GM20431 (cell line): ENCODE data around the gene RNF144B.
"Not testable (repeated sequence)": the region's sequence is repeated elsewhere in the genome, so short reads cannot be mapped to it uniquely, and the experiment has no call there.

ENCODE experiments used
- in situ Hi-C: fragments of 300-500 bp; cut with MseI, MboI; formaldehyde crosslinking; loops from one replicate; pipeline ENCODE4 v1.15.0; 2020; ENCODE audit warnings: low sequenced_read_pairs; ENCODE audit not compliant: unreplicated experiment

Gene RNF144B

DNA sequence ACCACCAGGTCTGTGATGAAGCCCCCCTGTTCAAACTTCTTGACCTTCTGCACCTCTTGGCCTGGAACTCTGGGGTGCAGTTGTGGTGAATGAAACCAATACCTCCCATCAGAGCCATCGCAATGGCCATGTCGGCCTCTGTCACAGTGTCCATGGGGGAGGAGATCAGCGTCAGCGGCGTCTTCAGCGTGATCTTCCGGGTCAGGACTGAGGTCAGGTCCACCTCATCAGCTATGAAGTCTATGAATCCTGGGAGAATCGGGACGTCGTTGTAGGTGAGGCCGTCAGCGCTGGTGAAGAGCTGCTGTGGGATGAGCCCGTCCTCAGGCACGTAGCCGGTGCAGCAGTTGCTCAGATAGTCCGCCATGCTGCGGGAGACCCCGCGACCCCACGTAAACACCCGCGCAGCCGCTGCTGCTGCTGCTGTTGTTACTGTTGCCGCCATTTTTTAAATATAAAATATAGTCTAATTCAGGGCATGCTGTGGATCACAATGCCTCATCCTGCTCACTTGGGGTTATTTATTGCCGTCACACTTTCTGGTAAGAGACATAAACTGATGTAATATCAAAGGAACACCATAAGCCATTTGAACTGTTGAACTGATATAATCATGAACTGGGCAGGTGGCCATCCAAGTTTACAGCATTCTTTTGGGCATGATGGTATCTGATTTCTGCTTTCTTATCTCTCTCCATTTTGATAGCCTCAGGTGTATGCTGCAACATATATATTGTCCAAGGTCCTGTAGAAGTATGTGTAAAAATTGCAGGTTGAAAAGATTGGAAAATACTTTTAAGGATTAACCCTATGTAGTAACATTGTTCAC, 18.7 kb upstream of the RNF144B start:
- in situ Hi-C loops: no loop called here

GRCh38 chr6:18371010-18371409, 16.1 kb upstream of the RNF144B start:
- in situ Hi-C loops: no loop called here

GRCh38 chr6:18371656-18372055, 15.5 kb upstream of the RNF144B start:
- in situ Hi-C loops: no loop called here

DNA sequence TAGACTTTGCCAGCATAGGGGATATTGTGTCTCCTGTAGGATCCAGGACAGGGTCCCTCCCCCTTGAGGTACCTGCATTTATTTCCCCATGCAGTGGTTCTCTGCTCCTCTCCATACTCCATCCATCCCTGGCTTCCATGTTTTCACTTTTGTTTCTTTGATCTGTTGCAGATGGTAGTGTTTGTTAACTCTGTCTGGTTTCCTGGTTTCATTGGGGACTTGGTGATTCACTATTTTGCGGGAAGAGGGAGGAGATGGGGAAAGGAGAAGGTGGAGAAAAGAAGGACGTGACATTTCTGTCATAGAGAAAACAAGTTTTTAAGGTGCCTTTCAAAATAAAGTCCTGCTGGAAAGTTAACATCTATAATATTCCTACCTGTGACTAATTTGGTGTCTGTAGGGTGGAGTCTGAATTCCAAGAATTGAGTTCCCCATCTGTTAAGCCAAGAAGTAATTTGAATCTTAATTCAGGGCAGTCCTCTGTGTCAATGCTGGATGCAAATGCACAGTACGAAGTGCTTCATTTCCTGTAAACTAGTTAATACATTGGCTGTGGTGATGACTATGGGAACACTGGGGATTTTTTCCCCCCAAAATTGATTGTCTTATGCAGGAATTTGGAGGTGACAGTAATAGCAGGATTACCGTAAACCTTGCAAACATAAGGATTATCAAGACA, 6.9 kb upstream of the RNF144B start:
- in situ Hi-C loops: no loop called here

- in situ Hi-C loops: no loop called here
These were observed 6.3 kb upstream of the RNF144B start for GRCh38 chr6:18380851-18381250.

DNA sequence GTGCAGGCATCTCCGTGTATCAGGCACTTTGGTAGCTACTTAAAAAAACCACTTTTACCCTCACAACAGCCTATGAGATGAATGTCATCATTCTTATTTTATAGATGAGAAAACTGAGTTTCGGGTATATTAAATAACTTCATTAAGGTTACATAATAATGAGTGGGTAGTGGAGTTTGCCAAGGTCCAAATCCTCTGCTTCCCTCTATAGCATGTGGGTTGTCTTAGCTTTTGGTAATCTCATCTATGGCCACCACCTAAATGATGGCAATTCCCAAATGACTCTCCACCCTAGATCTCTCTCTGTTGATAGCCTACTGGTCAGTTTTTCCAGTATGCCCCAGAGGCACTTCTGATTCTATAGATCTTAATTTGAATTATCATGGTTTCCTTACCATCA, 3.7 kb upstream of the RNF144B start:
- in situ Hi-C loops: no loop called here

- in situ Hi-C loops: no loop called here
These were observed 2.5 kb upstream of the RNF144B start for GRCh38 chr6:18384621-18385020.

DNA sequence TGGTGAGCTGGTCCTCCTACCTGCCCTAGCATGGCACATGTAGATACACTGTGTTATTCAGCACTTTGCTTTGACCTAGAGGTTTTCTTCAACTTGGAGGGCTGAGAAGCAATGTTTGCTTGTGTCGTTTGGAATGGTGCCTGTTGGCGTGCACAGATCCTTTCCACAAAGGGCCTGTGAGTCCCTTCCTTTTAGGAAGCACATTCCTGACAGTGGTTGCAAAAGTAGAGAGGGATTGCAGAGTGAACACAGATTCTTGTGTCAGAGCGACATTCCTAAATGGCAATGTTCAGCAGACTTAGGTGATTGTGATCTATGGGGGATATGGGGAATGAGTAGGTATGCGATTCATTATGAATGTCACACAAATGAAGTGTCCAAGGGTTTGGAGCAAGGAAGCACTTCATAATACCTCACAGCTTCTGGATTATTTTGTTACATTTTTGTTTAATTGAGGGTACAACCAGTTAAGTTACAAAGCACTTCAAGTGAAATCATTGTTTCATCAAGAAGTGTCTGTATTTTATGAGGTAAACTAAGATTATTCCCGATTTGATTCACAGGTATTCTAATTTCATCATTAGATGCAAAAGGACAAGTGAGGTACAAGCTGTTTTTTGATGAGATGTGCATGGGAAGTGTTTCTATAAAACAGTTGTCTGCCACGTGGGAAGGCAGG, 713 bp upstream of the RNF144B start:
- in situ Hi-C loops: no loop called here

DNA sequence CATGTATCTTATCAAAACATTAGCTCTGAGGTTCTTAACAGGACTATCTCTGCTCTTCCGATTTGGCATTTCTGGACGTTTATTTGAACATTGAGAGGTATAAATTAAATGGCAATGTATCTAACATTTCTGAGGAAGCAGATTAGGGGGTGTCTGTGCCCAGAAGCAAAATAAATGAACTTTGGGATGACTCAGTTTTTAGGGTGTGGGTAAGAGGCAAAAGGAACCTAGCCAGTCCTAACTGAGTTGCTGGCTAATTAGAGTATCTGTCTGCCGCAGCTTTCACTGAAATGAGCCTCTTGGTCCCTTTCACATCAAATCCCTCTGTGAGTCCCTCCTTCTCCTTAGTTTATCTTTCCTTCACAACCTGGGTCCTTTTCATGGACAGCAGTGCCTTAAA, 1.1 kb downstream of the RNF144B start:
- in situ Hi-C loops: no loop called here

GRCh38 chr6:18388942-18389341, 1.8 kb downstream of the RNF144B start:
- in situ Hi-C loops: no loop called here

GRCh38 chr6:18389479-18389878, 2.3 kb downstream of the RNF144B start:
- in situ Hi-C loops: no loop called here

DNA sequence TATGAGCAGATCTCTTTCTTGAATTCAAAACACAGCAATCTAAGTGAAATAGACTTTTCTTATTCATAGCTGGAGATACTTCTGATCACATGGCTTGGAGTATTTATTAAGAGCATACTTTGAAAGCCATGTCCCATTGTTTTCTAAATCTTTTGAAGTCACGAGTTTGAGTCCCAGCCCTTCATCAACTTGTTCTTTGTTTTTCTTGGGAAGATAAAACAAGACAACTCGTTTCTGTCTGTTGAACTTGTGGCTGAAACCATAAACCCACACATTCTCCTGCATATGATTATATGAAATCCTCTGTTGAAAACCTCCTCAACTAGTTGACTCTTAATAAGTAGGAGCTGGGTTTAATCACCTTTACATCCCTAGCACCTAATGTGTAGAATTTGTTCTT, 3.3 kb downstream of the RNF144B start:
- in situ Hi-C loops: no loop called here

- in situ Hi-C loops: no loop called here
These were observed 3.9 kb downstream of the RNF144B start for GRCh38 chr6:18391023-18391422.

DNA sequence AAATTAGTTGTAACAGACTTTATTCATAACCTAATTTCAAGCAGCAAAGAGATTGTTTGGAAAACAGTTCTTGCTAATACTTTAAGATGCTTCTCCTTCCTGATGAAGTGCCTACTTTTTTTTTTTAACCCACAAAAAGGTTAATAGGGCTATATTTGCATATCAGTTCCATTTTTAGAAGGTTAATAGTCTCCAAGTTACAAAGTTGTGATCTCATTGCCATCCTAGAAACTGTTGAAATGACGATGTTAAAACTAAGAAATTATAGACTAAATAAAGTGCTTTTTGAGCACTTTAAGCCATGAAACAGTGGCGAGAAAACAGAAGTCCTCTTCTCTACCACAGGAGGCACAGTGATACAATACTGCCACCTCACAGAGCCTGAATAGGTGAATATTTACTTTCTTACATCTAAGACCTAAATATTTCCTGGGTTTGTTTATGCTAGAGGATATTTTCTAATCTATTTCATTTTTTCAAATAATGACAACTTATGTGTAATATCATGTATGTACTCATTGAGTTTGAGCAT, 5.3 kb downstream of the RNF144B start:
- in situ Hi-C loops: no loop called here

DNA sequence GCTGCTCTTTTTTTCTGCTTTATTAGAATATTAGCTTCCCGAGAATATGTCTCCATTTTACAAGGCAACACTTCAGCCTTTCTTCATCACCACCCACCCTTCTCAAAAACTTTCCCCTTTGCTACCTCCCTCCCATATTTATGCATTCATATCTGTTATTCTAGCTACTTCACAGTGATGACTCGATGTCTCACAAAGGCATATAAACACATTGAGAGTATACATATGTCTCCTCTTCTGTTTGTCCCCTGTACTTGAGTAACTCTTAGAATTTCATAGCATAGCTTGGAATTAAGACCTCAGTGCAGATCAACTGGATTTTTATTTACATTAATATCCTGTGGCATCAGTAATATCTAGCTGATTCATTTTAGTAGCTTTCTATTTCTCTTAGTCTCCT, 6.5 kb downstream of the RNF144B start:
- in situ Hi-C loops: no loop called here

- in situ Hi-C loops: no loop called here
These were observed 8.2 kb downstream of the RNF144B start for GRCh38 chr6:18395177-18395855.

DNA sequence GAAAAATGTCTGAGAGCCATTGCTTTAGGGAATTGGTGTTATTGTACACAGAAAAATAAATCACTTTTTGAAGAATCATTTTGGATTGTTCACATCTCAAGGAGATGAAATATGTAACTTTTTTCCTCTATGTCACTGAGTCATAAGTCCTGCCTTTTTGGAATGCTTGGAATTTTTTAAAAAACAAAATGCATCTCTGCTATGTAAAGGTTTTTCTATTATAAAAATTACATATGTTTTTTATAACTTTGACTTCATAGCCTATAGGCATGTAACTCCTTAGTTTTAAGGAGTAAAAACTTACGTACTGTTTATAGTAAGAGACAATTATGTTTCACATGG, 8.7 kb downstream of the RNF144B start:
- in situ Hi-C loops: no loop called here

DNA sequence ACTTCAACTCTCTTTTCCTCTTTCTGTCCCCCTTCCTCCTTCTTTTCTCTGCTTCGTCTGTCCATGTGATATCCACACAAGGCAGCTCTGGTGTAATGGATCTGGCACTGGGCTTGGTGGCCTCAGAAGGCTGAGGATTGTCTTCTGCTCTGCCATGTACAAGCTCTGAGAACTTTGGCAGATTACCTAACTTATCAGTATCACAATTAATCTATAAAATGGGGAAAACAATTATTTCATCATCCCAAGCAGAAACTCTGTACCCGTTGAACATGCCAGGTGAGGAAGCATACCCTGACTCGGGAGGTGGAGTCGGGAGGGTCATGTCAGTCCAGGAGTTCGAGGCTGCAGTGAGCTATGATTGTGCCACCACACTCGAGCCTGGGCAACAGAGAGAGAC, 10.6 kb downstream of the RNF144B start:
- in situ Hi-C loops: no loop called here

DNA sequence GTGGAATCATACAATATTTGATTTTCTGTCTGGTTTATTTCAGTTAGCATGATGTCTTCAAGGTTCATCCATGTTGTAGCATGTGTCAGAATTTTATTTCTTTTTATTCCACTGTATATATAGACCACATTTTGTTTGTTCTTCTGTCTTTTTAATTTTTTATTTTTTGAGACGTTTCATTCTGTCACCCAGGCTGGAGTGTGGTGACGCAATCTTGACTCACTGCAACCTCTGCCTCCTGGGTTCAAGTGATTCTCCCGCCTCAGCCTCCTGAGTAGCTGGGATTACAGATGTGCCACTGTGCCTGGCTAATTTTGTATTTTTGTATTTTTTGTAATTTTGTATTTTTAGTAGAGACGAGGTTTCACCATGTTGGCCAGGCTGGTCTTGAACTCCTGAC, 11.1 kb downstream of the RNF144B start:
- in situ Hi-C loops: not testable (repeated sequence)

DNA sequence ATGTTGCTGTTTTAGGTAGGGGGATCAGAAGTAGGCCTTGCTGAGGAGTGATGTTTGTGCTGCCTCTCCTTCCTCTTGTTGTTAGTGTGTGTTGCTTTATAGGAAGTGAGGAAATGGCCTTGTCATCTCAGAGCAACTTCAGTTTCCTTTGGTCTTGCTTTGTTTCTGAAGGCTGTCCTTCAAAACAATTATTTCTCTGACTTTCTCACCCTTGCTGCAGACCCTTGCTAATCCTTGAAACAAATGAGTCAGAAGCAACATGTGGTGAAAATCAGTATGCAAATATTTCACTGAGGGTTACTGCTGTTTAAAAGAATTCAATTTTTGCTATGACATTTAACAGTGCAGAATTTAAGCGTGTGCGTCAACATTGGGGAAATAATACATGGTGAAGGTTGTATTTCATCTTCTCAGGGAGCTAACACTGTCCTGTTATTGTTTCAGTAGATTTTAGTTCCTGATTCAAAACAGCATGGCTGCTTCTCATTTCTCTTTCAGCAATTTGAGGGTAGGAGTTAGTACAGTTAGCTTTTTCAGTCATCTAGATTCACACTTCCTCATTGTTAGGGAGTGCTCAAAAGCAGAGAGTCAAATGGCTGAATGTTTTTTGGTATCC, 13.8 kb downstream of the RNF144B start:
- in situ Hi-C loops: no loop called here
